HG03066 (cell line): ENCODE data around the gene MAEL.
A peak's percentile ranks its signal among the peaks of the same experiment; 100 is the strongest.

Source experiments
- ATAC-seq: cut with Tn5 transposase; IDR thresholded peaks from one replicate; pipeline ENCODE4 v1.9.1; 2021; ENCODE audit warnings: low read depth; ENCODE audit not compliant: unreplicated experiment

The MAEL gene

DNA sequence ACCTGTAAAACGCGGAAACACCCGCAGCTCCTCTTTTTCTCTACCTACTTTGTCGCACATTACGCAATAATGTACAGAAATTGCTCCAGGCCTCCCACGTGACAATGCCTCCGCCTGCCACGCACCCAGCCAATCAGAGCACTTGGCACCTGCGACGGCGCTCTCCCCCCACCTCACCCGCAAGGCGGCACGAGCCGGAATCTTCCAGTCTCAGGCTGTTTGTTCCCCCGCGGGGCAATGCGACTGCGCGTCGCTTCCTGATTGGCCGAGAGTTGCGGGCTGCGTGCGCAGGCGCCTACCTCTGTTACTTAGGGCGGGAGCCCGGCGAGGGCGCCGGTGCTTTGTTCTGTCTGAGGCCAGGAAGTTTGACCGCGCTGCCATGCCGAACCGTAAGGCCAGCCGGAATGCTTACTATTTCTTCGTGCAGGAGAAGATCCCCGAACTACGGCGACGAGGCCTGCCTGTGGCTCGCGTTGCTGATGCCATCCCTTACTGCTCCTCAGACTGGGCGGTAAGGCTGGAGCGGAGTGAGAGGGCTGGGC lies at the start of gene MAEL:
TSS of gene MAEL (plus strand) at position 307 of the 542 bp plus-strand sequence. CDS start at position 380, 73 bp downstream.
- ATAC-seq = no peak

DNA sequence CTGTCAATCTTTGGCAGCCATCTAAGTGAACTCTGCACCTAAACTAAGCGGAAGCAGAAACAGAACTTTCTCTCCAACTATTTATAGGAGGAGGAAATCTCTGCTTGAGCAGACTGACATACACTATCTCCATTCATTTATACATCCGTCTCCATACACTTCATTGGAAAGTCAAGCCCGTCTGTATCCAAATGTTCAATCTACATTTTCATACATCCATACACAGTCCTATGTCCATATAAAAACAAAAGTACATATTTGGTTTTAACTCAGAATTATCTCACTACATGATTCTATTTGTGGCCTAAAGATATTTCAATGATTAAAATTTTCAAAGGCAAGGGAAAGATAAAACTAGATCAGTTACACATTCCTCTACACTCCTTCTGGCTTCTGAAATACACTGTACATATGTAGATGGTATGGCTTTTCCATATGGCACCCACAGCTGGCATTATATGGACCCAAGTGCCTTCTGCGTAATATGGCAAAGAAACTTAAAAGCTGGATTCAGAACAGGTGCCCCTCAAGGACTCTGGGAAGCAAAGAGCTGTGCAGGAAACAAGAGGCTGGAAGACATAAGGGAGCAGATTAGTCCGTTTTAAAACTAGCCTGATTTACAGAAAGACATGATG lies 49.2 kb upstream of the MAEL start:
- ATAC-seq = no peak

DNA sequence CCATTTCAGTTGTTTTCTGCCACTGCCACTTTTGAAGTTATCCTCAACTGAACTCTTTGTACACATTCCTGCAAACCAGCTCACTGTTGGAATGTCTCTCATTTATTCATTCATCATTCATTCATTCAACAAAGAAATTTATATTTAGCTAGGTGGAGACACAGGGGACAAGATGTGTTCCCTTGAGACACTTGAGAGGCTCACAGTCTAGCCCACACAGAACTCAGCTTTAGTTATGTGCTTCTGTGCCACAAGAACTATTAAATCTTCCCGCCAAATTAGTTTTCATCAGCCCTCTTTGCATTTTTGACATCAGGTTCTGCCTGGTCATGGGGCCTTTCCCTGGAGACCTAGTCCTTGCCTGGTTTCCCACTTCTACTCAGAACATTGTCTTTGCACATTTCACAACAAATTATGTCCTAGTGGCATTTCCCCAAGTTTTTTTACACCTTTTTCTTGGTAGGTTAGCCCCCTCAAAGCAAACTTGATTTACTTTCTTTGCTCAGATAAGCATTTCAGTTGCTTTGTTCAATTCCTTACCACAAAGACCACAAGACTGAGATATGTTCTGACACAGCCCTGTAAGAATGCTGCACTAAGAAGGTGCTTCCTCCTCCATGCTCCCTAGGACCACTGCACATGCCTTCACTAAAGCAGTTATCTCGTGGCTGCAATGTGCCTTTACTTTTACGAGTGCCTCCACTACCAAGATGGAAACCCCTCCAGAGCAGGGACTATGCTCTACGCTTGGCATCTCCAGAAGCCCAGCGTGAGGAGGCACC lies 44.7 kb upstream of the MAEL start:
- no peak for ATAC-seq

DNA sequence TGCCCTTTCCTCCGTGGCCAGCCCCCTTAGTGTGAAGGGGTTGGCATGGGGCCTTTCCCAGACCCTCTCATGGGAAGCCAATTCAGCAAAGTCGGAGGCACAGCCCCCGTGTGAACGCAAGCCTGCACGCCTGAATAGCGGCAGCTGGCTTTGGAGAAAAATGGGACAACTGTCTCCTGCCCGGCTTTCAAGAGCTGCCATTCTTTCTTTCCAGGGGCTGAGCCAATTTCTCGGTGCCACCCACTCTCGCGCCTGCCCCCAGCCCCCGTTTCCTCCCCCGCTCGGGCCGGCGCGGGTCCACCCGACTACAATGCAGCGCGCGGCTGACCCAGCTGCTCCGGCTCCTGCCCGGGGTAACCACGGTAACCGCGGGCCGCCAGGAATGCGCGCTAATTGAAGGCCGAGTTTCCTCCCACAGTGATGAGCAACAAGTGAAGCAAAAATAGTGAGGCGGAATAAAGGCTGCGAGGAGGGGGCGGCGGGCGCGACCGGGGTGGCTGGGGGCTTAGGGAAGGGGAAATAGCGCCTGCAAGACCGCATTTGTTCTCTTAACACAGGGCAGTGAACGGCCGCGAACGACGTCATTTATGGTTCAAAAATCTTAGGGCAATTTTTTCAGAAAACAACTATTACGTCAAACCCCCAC lies 41.6 kb upstream of the MAEL start:
- ATAC-seq = no peak

DNA sequence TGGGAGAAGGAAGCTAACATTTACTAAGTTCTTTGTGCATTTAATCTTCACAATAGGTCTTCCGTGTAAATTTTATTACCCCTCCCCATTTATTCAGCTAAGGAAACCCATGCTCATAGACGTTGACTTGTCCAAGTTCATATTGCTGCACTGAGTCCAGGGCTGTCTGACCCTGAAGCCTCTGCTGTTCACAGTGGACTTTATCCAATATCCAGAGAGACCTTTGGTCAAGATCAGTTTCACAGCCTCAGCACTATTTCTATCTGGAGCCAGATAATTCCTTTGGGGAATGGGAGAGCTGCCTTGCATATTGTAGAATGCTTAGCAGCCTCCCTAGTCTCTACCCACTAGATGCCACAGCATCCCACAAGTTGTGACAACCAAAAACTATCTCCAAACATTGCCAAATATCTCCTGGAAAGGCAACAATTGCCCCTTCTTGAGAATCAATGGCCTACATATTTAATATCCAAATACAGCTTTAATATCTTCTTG lies 40.2 kb upstream of the MAEL start:
- no peak for ATAC-seq

DNA sequence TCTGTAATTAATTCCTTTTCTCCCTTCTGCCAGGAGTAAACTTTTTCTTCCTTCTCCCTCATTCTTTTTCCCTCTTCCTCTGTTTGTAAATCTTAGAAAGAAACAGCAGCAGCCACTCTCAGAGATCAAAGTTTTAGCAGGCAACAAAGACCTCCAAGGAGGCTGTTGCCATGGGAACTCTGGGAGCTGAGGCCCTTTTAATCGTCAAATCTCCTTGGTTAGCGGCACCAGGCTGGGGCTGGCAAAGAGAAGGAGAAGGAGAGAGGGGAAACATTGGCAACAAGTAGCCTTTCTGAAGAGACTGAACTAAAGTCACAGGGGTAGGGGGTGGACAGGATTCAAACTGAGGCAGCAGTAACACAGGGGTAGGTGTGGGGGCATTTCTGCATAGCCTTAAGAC lies 38.9 kb upstream of the MAEL start:
- ATAC-seq = no peak

DNA sequence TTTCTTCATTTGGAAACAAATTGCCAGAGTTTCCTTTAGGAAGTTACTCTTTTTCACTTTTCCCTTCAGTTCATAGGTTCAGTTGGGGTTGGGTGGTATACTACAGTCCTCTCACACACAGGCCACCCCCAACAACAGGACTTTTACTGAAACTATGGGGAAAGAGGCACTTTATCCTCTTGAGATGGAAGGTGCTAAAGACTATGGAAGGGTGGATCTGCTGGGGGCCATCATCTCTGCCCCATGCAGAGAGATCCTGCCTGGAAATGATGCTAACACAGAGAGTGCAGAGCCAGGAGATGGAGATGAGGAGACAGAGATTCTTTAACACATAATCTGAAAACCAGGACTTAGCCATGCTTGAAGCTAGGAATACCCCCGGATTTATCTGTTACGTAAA lies 38.0 kb upstream of the MAEL start:
- no peak for ATAC-seq

DNA sequence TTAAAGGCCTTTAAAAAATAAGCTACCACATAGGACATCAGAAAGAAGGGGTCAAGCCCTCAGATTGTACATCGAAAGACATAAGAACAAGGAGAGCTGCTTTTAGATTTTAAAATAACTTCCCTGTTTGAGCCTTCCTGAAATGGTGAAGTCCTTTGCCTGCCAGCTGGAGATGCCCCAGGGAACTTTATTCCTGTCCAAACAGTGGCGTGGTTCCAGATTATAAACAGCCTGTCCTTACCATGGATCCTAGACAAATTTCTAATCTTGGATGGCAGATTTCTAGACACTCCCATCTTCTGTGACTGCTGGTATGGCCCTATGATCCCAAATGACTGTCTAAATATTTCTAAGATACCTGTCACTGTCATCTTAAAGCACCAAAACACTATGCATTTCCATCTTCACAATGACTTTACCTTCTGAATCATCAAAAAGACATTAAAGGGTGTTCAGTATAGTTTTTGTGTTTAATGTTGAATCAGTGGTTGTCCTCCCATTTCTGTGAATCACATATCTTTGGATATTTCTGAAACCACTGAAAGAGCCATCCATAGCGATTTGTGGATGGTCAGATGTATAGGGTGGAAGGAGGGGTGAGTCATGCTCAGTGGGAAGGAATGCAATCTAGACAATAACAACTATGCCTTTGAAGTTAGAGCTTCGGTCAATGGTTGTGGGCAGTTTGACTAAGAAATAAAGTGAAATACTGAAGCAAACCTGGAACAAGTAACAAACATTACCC lies 36.9 kb upstream of the MAEL start:
- ATAC-seq = no peak

DNA sequence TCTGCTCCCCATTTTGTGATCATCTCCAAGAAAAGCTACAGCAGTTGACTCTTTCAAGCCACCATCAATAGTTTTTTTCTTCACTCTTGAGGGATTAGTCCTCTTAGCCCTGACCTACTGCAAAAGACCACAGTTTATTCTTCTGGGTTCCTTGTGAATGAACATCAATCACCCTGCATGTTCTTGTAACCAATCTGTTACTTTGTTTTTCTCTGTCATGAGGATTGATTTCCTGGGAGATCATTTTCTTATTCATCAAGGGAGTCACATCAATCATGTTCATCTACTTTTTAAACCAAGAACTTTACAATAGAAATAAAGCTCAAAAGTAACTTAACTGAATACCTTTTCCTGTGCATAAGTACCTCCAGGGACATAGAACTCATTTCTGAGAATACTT lies 35.6 kb upstream of the MAEL start:
- ATAC-seq = no peak

DNA sequence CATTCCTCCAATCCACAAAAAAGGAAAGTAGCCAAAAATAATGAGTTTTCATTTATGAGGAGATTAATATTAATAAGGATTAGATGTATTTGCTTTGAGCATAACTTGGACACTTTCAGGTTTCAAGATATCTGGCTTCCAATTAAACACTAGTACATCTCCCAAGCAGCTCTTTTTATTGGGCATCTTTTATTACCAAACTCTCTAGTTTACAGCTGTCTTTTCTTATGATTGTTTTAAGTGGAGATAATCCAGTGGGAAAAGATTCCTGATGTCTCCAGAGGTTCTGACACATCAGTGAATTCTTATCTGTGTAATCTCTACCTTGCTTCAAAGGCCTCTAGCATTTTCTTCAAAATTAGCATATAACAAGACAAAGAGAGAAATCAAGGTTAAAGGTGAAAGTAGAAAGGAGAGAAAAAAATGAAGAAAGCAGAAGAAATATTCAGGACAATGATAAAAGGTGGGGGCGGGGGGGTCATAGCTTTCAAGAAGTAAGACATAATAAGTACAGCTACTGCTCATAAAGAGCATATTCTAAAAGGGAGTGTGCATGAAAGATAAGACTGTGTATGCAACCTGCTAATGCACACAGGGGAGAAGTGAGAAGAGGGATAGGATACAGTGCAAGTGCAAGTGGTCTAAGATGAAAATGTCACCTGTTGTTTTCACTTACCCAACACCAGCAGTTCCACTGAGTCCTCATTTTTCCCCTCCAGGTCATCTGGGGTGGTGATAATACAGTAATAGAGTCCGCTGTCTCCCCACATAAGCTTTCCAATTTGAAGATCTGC lies 32.8 kb upstream of the MAEL start:
- no peak for ATAC-seq

DNA sequence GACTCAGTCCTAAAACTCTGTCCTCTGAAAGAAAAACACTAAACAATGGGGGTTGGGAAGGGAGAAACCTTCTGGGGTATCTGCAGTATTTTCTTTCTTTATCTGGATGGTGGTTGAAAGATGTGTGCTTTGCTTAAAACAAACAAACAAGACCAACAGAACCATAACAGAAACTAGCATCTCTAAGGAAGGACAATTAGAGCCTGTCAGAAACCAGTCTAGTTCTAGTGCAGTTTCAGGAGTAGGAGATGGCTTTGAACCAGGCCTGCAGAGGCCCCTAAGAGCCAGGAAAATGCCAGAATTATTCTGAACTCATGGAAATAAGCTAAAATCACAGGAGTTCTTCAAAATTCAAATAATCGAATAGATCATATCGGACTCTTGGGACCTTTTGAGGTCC lies 32.2 kb upstream of the MAEL start:
- no peak for ATAC-seq

DNA sequence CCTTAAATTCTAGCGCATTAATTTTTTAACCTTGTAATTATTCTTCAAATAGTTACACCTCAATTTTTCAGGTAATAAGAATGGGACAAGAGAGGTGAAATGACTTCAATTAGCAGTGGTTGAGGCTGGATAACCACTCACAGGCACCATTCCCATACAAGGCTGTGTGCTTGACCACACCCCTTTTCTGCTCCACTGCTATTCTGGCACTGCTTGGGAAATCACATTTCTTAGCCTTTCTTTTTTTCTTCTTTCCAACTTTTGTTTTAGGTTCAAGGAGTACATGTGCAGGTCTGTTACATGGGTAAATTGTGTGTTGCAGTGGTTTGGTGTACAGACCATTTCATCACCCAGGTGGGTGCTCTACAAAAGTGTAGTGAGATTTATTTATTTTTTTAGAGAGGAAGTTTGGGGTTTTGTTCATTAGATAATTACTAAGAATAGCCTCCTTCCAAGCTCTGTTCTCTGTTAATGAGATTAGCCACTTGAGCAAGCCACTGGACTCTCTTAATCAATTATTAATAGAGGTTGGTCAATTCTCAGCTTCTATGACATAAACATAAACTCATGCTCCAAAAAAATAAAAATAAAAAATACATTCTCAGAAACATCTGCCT lies 28.1 kb upstream of the MAEL start:
- ATAC-seq = no peak

DNA sequence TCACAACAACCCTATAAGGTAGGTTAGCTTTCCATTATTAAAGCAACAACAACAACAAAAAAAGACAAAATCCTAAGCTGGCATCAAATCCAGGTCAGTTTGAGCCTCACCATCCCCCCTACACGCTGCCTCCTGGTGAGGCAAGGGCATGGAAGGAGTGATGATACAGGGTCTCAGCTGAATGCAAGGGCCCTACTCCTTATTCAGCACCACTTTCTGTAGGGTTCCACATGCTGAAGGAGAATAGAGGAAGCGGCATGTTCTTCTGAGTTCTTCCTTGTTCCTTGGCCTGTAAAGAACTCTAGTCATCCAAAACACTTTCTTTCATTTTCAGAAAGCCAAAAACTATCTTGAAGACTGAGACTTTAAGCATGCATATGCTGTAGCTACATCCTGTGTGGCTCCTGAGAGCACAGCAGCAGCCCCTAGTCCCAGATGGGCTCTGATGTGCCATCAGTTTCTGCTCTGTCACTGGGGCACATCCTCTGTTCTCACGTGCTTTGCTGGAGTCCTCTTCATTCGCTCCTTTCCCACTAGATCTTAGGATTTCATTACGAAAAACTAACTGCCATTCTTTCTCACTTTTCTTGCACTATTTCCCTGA lies 19.9 kb upstream of the MAEL start:
- peak; percentile 72 for ATAC-seq

DNA sequence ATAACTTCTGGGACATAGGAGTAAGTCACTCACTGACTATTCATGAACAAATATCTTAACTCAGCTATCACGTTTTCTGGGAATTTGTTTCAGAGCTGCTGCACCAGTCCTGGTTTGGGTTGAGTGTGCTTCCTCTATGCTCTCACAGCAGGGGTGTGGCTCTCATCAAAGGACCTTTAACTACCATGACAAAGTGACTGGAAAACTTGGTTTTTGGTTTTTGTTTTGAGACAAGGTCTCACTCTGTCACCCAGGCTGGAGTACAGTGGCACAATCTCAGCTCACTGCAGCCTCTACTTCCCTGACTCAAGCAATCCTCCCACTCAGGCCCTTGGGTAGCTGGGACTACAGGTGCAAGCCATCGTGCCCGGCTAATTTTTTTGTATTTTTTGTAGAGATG lies 17.8 kb upstream of the MAEL start:
- ATAC-seq = no peak

DNA sequence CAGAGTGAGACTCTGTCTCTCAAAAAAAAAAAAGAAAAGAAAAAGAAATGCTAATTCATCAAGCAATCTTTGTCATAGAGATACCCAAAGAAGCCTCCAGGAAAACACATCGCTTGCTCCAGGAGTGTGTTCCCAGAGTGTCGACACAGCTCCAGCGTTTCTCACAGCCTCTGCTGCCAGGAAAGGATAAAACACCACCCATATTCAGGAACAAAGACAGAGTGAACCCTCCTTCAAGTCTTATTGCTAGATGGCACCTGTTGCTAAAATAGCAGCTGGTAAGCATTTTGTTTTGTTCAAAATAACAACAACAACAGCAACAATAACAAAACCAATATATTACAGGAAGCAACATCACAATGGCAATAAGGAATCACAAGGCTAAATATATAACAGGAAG lies 16.9 kb upstream of the MAEL start:
- no peak for ATAC-seq

DNA sequence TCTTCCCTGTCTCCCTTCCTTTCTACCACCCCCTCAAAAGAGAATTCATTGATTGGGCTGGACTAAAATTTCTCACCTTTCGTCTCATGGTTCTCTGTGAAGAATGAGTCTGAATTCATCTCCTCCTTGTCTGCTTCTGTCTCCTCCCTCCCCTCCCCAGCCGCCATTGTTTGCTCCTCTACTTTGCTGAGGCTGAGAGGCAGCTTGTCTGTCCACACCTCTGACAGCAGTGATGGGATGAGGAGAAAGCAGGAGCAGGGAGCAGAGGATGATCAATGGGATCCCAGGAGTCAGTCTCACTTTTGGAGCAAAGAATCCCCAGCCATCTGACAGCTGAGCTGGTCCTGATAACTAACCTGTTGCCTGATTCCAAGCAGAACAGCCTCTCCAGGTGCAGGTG lies 16.3 kb upstream of the MAEL start:
- no peak for ATAC-seq

DNA sequence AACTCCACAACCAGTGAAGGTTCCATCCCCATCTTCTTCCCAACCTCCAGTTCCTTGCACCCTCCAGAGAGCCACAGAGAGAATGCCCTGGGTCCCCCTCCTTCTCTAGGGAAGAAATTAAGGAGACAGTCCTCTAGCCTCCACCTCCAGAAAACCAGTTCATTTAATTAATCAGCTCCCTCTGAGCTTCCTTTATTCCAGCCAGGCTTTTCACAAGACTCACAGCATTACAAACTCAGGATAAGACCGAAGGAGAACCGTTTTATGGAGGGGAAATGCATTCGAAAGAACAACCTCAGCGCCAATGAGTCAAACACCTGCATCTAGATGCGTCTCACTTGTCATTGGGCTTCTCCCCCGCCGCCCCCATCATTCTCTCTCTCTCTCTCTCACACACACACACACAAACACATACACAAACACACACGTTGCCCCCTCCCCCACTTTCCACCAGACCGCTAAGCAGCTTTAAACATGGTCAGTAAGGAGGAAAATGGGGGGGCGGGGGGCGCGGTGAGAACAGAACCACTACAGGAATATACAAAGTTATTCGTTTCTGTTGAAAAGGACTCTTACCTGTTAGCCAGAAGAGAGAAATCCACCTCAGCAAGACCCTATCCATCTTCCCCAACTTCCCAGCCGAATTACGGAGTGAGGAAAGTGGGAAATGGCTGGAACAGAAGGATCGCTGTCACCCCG lies 14.3 kb upstream of the MAEL start:
- no peak for ATAC-seq

DNA sequence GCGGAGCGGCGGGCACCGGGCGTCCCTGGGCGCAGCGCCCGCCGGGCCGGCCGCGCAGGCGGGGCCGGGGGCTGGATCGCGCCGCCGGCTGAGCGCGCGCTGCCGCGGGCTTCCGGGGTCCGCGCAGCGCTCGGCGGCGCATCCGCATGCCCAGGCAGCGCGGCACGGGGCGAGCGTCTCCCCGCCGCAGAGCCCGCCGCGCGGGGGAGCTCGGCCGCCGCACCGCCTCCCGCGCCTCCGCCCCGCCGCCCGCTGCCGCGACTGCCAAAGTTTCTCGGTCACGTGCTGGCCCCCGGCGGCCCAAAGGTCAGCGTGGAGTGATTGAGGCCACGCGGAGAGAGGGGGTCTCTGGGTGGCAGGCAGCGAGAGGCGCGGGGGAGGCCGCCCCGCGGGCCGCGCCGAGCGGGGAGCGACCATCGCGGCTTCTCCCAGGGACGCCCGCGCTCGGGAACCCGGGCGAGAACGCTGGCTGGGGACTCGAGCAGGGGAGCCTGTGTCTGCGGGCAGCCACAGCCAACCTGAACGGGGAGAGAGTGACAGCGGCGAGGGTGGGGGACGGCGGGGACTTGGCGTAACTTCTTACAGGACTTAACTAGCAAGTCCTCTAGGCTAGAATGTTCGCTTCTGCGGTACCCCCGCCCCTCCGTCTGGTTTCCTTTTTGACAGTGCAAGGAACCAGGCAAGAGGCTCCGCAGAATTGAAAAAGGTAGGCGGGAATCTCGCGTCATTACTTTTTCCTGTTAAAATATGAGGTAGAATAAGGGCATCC lies 13.5 kb upstream of the MAEL start, which contains the start of gene ILDR2:
TSS of gene ILDR2 (minus strand) at position 180 of the 769 bp plus-strand sequence. CDS start 272 bp downstream, outside the sequence.
- ATAC-seq = peak; percentile 69
